IPS-NIHi7 (cell line): ENCODE measurements around the gene ASB7.
A peak's percentile ranks its signal among the peaks of the same experiment; 100 is the strongest.
"Not testable (repeated sequence)": the region's sequence is repeated elsewhere in the genome, so short reads cannot be mapped to it uniquely, and the experiment has no call there.

Source experiments
- DNase-seq: peaks from one replicate; pipeline ENCODE4 v3.0.0; 2012; ENCODE audit warnings: mixed read lengths; ENCODE audit errors: extremely low spot score

ASB7 gene

GRCh38 chr15:100650685-100651084 lies 48.3 kb downstream of the ASB7 start:
- no peak for DNase-seq

GRCh38 chr15:100651253-100651652 lies 48.9 kb downstream of the ASB7 start:
- DNase-seq, result no peak

GRCh38 chr15:100652116-100652515 lies 49.7 kb downstream of the ASB7 start:
- DNase-seq, result no peak

- DNase-seq, result no peak
These were observed 51.2 kb downstream of the ASB7 start for GRCh38 chr15:100653608-100654007.

GRCh38 chr15:100658895-100659294 lies 56.5 kb downstream of the ASB7 start:
- DNase-seq, result no peak

GRCh38 chr15:100661156-100661555 lies 58.8 kb downstream of the ASB7 start:
- DNase-seq, result no peak

GRCh38 chr15:100663086-100663914 lies 60.9 kb downstream of the ASB7 start:
- peak; percentile 79 for DNase-seq

- DNase-seq, result no peak
These were observed 61.5 kb downstream of the ASB7 start for GRCh38 chr15:100663915-100664281.

GRCh38 chr15:100665570-100665969 lies 63.2 kb downstream of the ASB7 start:
- DNase-seq, result no peak

GRCh38 chr15:100667405-100668347 lies 65.3 kb downstream of the ASB7 start:
- no peak for DNase-seq

GRCh38 chr15:100668348-100668745 lies 66.0 kb downstream of the ASB7 start:
- no peak for DNase-seq

- no peak for DNase-seq
These were observed 66.9 kb downstream of the ASB7 start for GRCh38 chr15:100669260-100669659.

GRCh38 chr15:100670505-100671021 lies 68.2 kb downstream of the ASB7 start:
- no peak for DNase-seq

- no peak for DNase-seq
These were observed 68.8 kb downstream of the ASB7 start for GRCh38 chr15:100671124-100671680.

GRCh38 chr15:100671858-100672543 lies 69.6 kb downstream of the ASB7 start:
- peak; percentile 62 for DNase-seq

- DNase-seq, result no peak
These were observed 70.6 kb downstream of the ASB7 start for GRCh38 chr15:100672959-100673358.

- not testable (repeated sequence) for DNase-seq
These were observed 76.8 kb downstream of the ASB7 start for GRCh38 chr15:100679151-100679550.

- DNase-seq, result no peak
These were observed 78.3 kb downstream of the ASB7 start for GRCh38 chr15:100680726-100681125.

GRCh38 chr15:100681335-100681746 lies 79.0 kb downstream of the ASB7 start:
- DNase-seq, result no peak

GRCh38 chr15:100682468-100682867 lies 80.1 kb downstream of the ASB7 start:
- DNase-seq, result no peak

- DNase-seq, result no peak
These were observed 81.0 kb downstream of the ASB7 start for GRCh38 chr15:100683434-100683833.

- DNase-seq, result no peak
These were observed 82.2 kb downstream of the ASB7 start for GRCh38 chr15:100684591-100684990.
